Neutrophil (primary cell): ENCODE measurements around the gene ABCG8.
"Not testable (repeated sequence)": the region's sequence is repeated elsewhere in the genome, so short reads cannot be mapped to it uniquely, and the experiment has no call there.

Source experiments
- H3K27ac ChIP-seq: fragments of 200-600 bp; sonication (generic); 2 replicates; pipeline ENCODE4 v1.5.1; 2016; ENCODE audit warnings: mild to moderate bottlenecking, moderate library complexity
- H3K27me3 ChIP-seq: fragments of 200-600 bp; sonication (generic); 2 replicates; pipeline ENCODE4 v1.6.0; 2016; ENCODE audit warnings: mild to moderate bottlenecking
- H3K36me3 ChIP-seq: fragments of 200-600 bp; sonication (generic); 2 replicates; pipeline ENCODE4 v1.5.1; 2017
- H3K4me1 ChIP-seq, 2 experiments: fragments of 200-600 bp in 1 of 2; sonication (generic) in 1 of 2; 1 replicate in 1 of 2; 2 replicates in 1 of 2; pipeline versions ENCODE4 v1.5.1 to v1.6.1; 2013 to 2016; ENCODE audit warnings: low read depth in 1 of 2, low read length in 1 of 2, mild to moderate bottlenecking in 1 of 2, moderate library complexity in 1 of 2; ENCODE audit not compliant: control insufficient read depth in 1 of 2, insufficient read depth in 1 of 2
- H3K4me3 ChIP-seq, 2 experiments: fragments of 200-600 bp in 1 of 2; sonication (generic) in 1 of 2; 1 replicate in 1 of 2; 2 replicates in 1 of 2; pipeline ENCODE4 v1.5.1; 2013 to 2016; ENCODE audit warnings: low read depth in 1 of 2, low read length in 1 of 2, mild to moderate bottlenecking in 1 of 2, moderate library complexity in 1 of 2
- H3K9me3 ChIP-seq: fragments of 200-600 bp; sonication (generic); 2 replicates; pipeline ENCODE4 v1.5.1; 2016
- TF ChIP-seq, protein P1 (sequence below): fragments of 200-600 bp; sonication (generic); IDR thresholded peaks from 2 replicates; pipeline ENCODE4 v1.5.1; 2016; ENCODE audit warnings: antibody characterized with exemption

ABCG8 gene

GRCh38 chr2:43905371-43905803 is 66.6 kb downstream of the ABCG8 start:
- Histone ChIP-seq H3K9me3 (no peaks in the 10 kb centered on the region), H3K36me3 (peaks cover 24% of the 10 kb centered on the region), H3K4me1 (no peaks in the 10 kb centered on the region), H3K27ac (no peak overlapping the region), H3K27me3 (no peaks in the 10 kb centered on the region), H3K4me3 (no peak overlapping the region)
- TF ChIP-seq, protein P1, sequence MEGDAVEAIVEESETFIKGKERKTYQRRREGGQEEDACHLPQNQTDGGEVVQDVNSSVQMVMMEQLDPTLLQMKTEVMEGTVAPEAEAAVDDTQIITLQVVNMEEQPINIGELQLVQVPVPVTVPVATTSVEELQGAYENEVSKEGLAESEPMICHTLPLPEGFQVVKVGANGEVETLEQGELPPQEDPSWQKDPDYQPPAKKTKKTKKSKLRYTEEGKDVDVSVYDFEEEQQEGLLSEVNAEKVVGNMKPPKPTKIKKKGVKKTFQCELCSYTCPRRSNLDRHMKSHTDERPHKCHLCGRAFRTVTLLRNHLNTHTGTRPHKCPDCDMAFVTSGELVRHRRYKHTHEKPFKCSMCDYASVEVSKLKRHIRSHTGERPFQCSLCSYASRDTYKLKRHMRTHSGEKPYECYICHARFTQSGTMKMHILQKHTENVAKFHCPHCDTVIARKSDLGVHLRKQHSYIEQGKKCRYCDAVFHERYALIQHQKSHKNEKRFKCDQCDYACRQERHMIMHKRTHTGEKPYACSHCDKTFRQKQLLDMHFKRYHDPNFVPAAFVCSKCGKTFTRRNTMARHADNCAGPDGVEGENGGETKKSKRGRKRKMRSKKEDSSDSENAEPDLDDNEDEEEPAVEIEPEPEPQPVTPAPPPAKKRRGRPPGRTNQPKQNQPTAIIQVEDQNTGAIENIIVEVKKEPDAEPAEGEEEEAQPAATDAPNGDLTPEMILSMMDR = no peak

- Histone ChIP-seq H3K4me1 (no peaks in the 10 kb centered on the region), H3K27ac (no peak overlapping the region), H3K4me3 (no peak overlapping the region), H3K9me3 (no peaks in the 10 kb centered on the region), H3K36me3 (peaks cover 21% of the 10 kb centered on the region), H3K27me3 (no peaks in the 10 kb centered on the region)
- TF ChIP-seq, protein P1 = no peak
Measured at GRCh38 chr2:43905871-43906270, 67.1 kb downstream of the ABCG8 start.

GRCh38 chr2:43906448-43907109 is 67.8 kb downstream of the ABCG8 start:
- no peak overlapping the region for H3K4me3 ChIP-seq
- H3K36me3 ChIP-seq = peaks cover 16% of the 10 kb centered on the region
- no peak overlapping the region for H3K27ac ChIP-seq
- H3K4me1 ChIP-seq = no peaks in the 10 kb centered on the region
- H3K9me3 ChIP-seq = no peaks in the 10 kb centered on the region
- TF ChIP-seq, protein P1 = no peak
- H3K27me3 ChIP-seq = no peaks in the 10 kb centered on the region

GRCh38 chr2:43911136-43911790 is 72.5 kb downstream of the ABCG8 start:
- H3K36me3 ChIP-seq, H3K27me3 ChIP-seq, H3K27ac ChIP-seq, H3K4me1 ChIP-seq, H3K4me3 ChIP-seq, H3K9me3 ChIP-seq: not testable (repeated sequence)

- Histone ChIP-seq H3K27ac (no peak overlapping the region), H3K27me3 (no peaks in the 10 kb centered on the region), H3K36me3 (peaks cover 3% of the 10 kb centered on the region), H3K4me3 (no peak overlapping the region), H3K9me3 (no peaks in the 10 kb centered on the region), H3K4me1 (no peaks in the 10 kb centered on the region)
- TF ChIP-seq, protein P1 = no peak
Measured at GRCh38 chr2:43924463-43924862, 85.7 kb downstream of the ABCG8 start.

DNA sequence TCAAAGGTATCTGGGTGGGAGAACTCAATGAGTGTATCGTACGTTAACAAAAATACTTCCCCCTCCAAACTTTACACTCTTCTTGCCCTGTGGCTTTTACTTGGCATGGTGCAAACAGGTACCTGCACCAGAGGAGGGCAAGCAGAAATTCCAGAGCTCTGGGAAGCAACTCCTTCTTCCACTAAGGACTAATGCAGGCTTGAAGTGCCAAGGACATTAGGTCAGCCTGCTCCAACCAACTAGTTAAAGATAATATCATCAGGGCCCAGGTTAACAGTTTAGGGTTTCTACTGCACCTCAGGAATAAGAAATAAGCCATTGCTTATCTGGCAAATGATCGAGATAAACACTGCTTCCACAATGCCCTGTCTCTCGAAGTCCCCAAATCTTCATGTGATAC is 86.7 kb downstream of the ABCG8 start:
- TF ChIP-seq, protein P1 = no peak
- Histone ChIP-seq H3K4me3 (no peak overlapping the region), H3K9me3 (no peaks in the 10 kb centered on the region), H3K27me3 (no peaks in the 10 kb centered on the region), H3K27ac (no peak overlapping the region), H3K36me3 (peaks cover 3% of the 10 kb centered on the region), H3K4me1 (no peaks in the 10 kb centered on the region)
